Choroid plexus epithelial cell (primary cell): ENCODE measurements around the gene PLA2G4C.

Experiments
- DNase-seq: peaks from one replicate; pipeline ENCODE4 v3.0.0-alpha.2; 2010; ENCODE audit warnings: low read depth
- H3K4me3 ChIP-seq: 2 replicates; pipeline ENCODE4 v1.5.1; 2011; ENCODE audit warnings: low read depth, mild to moderate bottlenecking, control low read depth, low read length, moderate library complexity
- CTCF ChIP-seq: conservative IDR thresholded peaks from 2 replicates; pipeline ENCODE4 v1.5.1; 2011; ENCODE audit warnings: low read depth, mild to moderate bottlenecking, control low read depth, inconsistent platforms, low read length, moderate library complexity

The PLA2G4C gene

DNA sequence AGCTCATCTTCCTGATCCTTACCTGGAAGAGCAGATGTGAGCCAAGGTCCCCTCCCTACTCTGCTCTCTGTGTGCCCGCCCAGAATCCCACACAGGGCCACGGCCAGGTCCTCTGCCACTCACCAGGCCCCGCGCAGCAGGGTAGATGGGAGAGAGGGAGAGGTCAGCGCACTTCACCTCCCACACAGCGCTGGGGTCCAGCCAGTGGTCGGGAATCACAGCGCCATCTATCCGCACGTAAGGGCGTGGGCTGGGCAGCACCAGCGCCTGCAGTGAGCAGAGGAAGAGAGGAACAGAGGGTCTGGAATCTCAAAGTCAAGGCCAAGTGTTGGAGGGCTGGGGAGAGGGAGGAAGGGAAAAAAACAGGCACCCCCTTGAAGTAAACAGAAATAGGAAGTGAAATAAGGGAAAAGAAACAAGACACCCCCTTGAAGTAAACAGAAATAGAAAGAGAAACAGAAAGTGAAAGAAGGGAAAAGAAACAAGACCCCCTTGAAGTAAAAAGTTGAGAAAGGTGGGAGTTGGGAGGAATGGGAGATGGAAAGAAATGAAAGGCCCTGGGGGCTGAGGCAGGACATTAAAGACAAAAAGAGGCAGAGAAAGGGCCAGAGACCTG is 7.0 kb upstream of the PLA2G4C start:
- DNase-seq = no peak
- no peak overlapping the region for H3K4me3 ChIP-seq
- no peak for TF ChIP-seq CTCF

- DNase-seq = peak; percentile 26
- TF ChIP-seq CTCF = no peak
- H3K4me3 ChIP-seq = no peak overlapping the region
These were observed 2.7 kb upstream of the PLA2G4C start for GRCh38 chr19:48113190-48113917.

DNA sequence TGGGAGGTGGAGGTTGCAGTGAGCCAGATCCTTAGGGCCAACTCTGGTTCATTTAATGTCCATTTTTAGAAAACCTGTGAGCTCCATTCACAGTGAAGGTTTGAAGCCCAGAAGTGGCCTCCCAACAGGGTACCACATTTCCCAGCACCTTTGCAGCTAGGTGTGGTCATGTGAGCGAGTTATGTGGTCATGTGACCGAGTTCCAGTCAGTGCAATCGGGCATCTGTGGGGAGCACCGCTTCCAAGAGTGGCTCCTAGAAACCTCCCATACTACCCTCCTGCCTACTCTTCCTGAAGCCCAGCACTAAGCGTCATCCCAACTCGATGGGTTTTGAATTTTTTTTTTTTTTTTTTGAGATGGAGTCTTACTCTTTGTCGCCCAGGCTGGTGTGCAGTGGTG is 663 bp upstream of the PLA2G4C start:
- TF ChIP-seq CTCF = no peak
- H3K4me3 ChIP-seq = no peak overlapping the region
- no peak for DNase-seq

DNA sequence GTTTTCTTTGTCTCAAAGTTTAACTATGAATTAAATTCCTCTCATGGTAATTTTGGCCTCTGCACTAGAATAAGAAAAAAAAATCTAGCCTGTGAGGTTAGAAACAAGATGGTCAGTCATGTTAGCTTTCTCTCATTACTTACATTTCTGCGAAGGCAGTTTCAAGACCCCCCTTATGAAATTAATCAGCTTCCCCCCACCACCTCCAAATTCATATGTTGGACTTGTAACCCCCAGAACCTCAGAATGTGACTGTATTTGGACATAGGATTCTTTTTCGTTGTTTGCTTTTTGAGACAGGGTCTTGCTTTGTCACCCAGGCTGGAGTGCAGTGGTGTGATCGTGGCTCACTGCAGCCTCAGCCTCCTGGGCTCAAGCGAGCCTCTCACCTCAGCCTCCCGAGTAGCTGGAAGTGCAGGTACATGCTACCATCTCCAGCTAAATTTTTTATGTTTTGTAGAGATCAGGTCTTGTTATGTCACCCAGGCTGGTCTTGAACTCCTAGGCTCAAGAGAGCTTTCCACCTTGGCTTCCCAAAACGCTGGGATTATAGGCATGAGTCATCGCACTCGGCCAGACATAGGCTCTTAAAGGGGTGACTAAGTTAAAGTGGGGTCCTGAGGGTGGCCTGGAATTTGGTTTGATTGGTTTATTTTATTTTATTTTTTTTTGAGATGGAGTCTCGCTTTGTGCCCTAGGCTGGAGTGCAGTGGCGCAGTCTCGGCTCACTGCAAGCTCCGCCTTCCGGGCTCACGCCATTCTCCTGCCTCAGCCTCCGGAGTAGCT is 1.4 kb downstream of the PLA2G4C start:
- TF ChIP-seq CTCF = no peak
- DNase-seq = no peak
- H3K4me3 ChIP-seq = no peak overlapping the region

GRCh38 chr19:48103922-48104321 is 6.7 kb downstream of the PLA2G4C start:
- H3K4me3 ChIP-seq = no peak overlapping the region
- TF ChIP-seq CTCF = no peak
- DNase-seq = no peak

GRCh38 chr19:48102870-48103751 is 7.5 kb downstream of the PLA2G4C start:
- no peak overlapping the region for H3K4me3 ChIP-seq
- DNase-seq = peak; percentile 66
- TF ChIP-seq CTCF = peak; percentile 88
